ENCODE data around the gene PUS3.
A peak's percentile ranks its signal among the peaks of the same experiment; 100 is the strongest.
"Not testable (repeated sequence)": the region's sequence is repeated elsewhere in the genome, so short reads cannot be mapped to it uniquely, and the experiment has no call there.

Gene PUS3

GRCh38 chr11:125916683-125917347 lies 13.8 kb upstream of the PUS3 start:
- DNase-seq (ENCODE audit: low spot score): no peak

DNA sequence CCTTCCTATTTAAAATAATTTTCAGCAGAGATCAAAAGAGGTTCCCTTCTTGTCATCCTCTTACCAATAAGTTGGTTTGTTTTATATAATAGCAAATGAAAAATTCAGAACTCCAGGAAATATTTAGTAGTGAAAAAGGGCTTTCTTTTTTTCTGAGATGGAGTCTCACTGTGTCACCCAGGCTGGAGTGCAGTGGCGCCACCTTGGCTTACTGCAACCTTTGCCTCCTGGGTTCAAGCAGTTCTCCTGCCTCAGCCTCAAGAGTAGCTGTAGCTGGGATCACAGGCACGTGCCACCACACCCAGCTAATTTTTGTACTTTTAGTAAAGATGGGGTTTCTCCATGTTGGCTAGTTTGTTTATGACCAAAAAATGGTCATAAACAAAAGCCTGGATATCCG lies 11.6 kb upstream of the PUS3 start:
- not testable (repeated sequence) for DNase-seq (ENCODE audit: low spot score)

GRCh38 chr11:125910226-125910849 lies 7.3 kb upstream of the PUS3 start:
- DNase-seq (ENCODE audit: low spot score): peak; percentile 17

DNA sequence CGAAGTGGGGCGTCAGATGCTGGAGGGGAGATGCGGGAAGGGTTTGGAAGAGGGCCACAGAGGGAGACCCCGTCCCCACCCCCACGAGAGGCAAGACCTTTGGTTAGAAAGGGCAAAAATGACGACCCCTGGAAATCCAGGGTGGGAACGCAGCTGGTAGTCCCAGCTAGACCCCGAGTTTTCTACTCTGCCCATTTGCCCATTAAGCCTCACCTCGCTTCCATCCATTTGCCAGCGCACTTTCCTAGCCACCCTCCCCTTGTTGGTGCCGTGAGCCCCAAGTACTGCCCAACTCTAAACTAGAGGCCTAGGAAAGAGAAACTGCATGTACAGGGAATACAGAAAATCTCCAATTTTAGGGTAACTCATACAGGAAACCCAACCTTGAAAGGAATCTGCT lies 1.7 kb upstream of the PUS3 start:
- no peak for DNase-seq (ENCODE audit: low spot score)

DNA sequence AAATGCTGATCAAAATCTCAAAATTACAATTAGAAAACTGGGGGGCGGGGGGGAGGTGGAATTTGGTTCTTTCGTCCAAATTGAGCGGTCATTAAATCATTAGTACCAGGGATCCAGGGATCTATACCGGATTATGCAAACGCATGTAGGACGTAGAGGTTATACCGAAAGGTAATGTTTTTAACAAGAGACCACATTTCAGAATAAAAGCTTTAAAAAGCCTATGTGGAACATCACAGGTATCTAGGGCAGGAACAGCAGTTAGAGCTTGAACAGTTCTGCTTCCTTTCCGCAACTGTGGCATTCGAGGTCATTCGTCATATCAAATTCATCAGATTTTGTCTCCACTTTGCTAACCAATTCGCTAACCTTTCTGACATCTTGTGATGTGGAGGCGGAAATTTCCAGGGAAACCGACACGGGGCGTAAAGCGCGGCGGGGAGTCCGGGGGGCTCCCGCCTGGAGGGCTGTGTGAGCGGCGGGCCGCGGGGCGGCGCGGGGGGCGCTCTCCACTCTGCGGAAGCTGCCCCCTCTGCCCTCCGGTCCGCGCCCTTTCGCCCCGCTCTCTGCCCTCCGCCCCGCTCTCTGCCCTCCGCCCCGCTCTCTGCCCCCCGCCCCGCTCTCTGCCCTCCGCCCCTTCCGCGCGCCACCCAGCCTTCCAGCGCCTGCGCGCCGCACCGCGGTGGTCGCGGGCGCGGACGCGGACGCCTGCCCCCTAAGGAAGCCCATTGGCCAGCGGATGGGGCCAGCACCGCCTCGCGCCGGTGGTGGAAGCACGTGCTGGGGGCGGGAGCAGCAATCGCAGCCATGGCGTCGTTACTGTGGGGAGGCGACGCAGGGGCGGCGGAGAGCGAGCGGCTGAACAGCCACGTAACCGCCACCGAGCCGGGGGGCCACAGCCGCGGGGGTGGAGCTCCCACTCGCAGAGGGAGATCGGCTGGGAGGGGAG lies 979 bp upstream of the PUS3 start, which contains the start of gene DDX25:
Gene DDX25, plus strand, starts transcription at position 798 of the 949 bp plus-strand sequence. Its CDS starts 10 bp downstream, at position 808.
- no peak for DNase-seq (ENCODE audit: low spot score)

DNA sequence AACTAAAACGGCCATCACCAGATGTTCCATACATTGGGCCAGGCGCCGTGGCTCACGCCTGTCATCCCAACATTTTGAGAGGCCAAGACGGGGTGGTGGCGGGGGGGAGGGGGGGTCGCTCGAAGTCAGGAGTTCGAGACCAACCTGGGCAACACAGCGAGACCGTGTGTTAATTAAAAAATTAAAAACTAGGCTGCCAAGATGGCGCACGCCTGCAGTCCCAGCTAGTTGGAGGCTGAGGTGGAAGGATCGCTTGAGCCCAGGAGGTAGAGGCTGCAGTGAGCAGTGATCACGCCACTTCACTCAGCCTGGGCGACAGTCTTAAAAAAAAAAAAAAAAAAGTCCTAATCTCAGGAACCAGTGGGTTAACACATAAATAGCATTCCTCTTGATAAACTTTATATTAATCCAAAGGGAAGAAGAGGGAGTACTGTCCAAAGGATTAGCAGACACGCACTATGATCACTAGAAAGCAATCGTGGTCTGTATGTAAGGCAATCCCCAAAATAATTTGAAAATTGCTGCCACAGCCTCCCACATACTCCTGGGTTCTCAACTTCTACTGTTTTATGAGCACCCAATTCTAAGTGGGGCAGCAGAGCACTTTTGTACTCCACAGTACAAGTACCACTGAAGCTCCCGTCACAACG lies 604 bp downstream of the PUS3 start:
- no peak for DNase-seq (ENCODE audit: low spot score)

DNA sequence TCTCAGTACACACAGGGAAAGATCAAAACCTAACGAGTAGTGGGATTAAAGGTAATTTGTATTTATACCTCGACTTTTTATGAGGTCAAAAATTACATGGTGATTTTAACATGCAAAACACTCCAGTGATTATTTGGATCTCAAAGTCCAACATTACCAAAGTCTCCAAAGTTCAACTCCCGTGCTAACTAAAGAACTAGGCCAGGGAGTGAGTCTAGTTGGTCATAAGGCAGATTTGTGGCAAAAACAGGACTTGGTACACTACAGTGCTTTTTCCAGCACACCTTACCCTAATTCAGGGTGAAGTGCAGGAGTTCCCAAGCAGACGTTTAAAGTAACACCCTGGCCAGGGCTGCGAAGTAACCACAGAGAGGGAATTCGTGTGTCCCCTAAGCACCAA lies 1.1 kb downstream of the PUS3 start:
- DNase-seq (ENCODE audit: low spot score): no peak

DNA sequence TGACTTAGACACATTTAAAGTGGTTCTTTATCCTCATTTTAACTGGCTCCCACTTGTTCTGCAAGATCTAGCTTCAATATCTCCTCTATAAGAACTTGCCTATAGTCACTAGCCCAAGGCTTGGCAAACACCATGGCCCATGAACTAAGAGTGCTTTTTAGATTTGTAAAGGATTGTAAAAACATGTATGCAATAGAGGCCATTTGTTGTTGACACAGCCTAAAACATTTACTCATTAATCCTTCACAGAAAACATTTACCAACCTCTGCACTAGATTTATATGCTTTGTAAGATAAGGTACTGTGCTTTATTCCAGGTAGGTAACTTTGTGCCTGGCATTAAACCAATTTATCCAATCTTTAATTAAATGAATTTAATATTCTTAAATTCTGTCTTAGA lies 10.0 kb downstream of the PUS3 start:
- DNase-seq (ENCODE audit: low spot score): no peak

DNA sequence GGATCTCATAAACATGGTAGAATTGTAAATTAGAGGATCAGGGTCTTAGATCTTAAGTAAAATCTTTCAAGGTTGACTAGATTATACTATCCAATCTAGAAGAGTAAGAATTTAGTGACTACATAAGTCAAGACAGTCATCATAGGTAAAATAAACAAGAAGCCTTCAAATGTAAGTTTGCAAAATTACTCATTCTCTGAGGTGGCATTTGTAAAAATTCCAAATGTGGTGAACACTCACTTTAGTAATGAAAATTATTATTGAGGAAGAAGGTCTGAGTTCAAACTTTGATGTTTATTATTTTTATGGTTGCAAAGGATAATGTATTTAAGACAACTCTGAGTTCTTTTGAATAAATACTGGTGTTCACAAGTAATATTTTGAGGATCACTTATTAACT lies 10.9 kb downstream of the PUS3 start:
- DNase-seq (ENCODE audit: low spot score): no peak

- no peak for DNase-seq (ENCODE audit: low spot score)
Measured at GRCh38 chr11:125890447-125891100, 12.4 kb downstream of the PUS3 start.

DNA sequence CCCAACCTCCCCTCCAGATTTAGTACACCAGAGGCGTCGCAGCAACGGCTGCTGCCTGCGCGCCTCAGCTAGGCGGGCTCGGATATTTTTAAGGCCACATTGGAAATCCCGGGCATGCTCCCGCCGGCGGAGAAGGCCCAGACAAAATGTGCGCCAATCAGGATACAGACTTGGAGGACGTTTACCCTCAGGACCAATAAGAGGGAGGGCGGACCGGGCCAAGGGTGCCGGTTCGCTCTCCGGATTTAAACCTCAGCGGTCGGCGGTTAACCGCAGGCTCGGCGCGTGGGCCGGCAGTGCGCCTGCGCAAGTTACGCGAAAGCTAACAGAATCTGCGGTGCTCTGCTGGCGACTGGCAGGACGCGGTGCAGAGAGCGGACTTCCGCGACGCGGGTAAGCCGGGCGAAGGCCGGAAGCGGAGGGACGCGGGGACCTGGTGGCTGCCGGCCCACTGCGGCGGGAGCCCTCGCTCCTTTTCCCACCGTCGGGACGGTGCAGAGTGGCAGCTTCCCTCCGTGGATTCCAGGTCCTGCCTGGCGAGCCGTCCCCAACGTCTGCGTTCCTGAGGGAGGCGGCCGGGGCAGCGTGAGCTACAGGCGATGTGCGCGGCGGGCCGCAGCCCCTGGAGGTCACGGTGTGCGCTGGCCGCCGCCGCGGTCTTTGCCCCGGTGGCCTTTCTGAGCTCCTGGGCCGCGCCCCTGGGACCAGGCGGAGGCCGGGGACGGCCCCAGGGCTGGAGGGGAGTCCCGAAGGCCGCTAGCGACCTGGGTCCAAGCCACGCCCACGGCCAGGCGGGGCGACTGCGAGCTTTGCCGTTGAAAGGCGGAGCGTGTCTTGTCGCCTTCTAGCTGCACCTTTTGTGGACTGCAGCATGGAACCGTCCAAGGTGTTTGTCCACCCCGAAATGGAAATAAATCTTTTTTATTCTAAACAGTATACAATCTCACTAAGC lies 15.4 kb downstream of the PUS3 start, which contains the start of gene HYLS1:
Gene HYLS1, plus strand, starts transcription at position 296 of the 952 bp plus-strand sequence. CDS start 11,701 bp downstream, outside the sequence.
- peak; percentile 91 for DNase-seq (ENCODE audit: low spot score)

- DNase-seq (ENCODE audit: low spot score): peak; percentile 17
Measured at GRCh38 chr11:125886997-125887372, 16.0 kb downstream of the PUS3 start.

- DNase-seq (ENCODE audit: low spot score): no peak
Measured at GRCh38 chr11:125883375-125883774, 19.6 kb downstream of the PUS3 start.

DNA sequence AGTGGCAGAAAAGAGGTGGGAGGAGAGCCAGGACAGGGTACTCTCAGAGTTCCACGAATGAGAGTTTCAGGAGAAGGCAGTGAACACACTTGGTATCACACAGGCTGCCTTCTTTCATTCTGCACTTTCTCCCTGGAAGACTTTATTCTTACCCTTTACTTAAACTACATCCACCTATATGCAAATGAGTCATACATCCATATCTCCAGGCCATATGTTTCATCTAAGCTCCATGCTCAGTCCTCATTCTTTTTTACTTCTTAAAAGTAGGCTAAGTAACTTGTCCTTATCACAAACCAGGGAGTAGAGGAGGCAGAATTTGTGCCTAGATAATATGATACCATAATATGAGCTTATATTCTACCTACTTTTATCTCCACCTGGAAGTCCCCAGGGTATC lies 21.7 kb downstream of the PUS3 start:
- no peak for DNase-seq (ENCODE audit: low spot score)

DNA sequence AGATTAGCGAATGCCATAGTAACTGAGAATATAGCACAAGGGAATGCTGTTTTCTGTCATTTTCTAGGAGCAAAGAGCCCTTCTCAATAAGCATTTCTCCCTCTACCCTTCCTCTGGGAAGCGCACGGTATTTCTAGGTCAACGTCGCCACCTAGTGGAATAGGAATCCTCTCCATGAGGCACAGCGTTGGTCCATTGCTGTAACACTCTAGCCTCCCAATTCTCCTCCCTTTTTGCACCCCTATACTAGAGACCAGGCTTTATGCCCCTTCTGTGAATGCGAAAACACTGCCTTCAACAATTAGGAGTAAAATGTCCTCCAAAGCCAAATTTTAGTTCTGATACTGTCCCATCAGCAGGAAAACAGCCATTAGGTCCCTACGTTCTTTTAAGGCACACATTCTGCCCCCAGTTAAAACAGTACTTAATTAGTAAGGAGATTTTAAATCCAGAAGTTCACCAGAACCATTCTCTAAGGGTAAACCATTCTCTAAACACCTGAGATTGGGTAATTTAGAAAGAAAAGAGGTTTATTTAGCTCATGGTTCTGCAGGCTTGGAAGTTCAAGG lies 28.4 kb downstream of the PUS3 start:
- DNase-seq (ENCODE audit: low spot score): peak; percentile 56

DNA sequence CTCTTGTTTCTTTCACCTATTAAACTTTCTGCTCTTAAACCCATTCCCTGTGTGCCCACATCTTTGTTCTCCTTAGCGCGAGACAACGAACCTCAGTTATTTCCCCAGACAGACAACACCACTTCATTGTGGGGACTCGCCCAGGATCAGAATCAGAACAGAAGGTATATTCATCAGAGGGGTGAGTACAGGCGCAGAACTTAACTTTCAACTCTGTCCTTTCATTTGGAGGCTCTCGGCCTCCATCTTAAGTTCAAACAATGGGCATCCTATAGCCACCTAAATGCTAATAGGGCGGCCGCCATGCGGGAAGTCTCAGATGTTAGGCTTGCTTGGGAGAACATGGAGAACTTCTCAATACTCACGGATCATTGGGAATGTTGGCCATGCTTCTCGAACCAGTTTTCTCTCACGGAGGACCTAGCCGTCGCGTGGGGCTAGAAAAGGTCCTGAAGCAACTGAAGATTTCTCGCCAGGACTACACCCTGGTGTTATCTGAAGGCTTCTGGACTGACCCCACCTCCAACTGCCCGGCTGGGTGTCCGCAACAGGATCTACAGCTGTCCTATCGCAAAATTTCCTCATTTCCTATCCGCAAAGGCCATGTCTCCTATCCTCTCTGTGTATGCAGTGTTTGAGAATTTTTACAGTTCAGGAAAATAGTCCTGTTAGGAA lies 29.0 kb downstream of the PUS3 start:
- peak; percentile 62 for DNase-seq (ENCODE audit: low spot score)

- no peak for DNase-seq (ENCODE audit: low spot score)
Measured at GRCh38 chr11:125872138-125872491, 30.9 kb downstream of the PUS3 start.

DNA sequence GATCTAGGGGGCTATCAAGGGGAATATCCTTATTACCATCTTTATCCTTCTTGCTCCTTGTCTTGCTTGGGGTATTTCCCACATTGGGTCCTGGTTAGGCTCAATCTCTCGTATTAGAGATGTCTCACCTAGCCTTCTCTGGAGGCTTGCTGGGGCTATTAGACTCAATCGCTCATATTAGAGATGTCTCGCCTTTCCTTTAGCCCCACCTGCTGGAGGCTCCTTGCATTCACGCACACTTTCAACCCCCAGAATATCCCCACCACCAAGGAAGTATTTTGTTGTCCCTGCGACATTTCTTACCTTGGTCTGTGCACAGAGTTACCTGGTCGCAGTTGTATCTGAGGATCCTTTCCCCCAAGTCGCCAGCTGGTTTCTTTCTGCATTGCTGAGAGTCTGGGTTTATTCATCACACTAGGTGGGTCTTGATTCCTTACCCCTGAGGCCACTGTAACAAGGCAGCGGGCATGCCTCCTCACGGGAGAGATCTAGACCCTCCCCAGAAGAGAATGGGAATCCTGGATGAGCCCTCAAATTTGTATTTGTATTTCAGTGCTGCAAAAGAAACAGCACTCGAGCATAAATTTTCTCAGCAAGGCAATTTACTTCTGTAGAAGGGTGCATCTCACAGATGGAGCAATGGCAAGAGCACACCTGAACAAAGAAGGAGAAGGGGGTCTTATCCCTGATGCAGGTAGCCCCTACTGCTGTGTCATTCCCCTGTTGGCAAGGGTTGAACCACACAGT lies 31.4 kb downstream of the PUS3 start:
- DNase-seq (ENCODE audit: low spot score): no peak

- no peak for DNase-seq (ENCODE audit: low spot score)
Measured at GRCh38 chr11:125869521-125869920, 33.5 kb downstream of the PUS3 start.

Data from COLO829 (cell line).